ENCODE data around the gene FOXP4.

GRCh38 chr6:41545247-41545702 lies 906 bp upstream of the FOXP4 start:
- TF ChIP-seq, protein P1, sequence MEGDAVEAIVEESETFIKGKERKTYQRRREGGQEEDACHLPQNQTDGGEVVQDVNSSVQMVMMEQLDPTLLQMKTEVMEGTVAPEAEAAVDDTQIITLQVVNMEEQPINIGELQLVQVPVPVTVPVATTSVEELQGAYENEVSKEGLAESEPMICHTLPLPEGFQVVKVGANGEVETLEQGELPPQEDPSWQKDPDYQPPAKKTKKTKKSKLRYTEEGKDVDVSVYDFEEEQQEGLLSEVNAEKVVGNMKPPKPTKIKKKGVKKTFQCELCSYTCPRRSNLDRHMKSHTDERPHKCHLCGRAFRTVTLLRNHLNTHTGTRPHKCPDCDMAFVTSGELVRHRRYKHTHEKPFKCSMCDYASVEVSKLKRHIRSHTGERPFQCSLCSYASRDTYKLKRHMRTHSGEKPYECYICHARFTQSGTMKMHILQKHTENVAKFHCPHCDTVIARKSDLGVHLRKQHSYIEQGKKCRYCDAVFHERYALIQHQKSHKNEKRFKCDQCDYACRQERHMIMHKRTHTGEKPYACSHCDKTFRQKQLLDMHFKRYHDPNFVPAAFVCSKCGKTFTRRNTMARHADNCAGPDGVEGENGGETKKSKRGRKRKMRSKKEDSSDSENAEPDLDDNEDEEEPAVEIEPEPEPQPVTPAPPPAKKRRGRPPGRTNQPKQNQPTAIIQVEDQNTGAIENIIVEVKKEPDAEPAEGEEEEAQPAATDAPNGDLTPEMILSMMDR (IDR thresholded peaks at IDR 0.05; ENCODE audit: low read depth, low read length, missing input control), result no peak
- no peak for TF ChIP-seq YY1 (IDR thresholded peaks at IDR 0.05)
- TF ChIP-seq TAF1 (conservative IDR thresholded peaks at IDR 0.05), result no peak
- TF ChIP-seq GABPA (IDR thresholded peaks at IDR 0.05 in 1 of 2, conservative IDR thresholded peaks at IDR 0.05 in 1 of 2), result no peak
- TF ChIP-seq SP1 (IDR thresholded peaks at IDR 0.05), result no peak
- TF ChIP-seq RAD21 (IDR thresholded peaks at IDR 0.05), result no peak

All from liver (tissue), 3 donors.